GM13977 (cell line): Measurements from ENCODE around the gene RAB3GAP1.

ENCODE experiments used
- DNase-seq: peaks from one replicate; pipeline ENCODE4 v3.0.0; 2012; ENCODE audit warnings: low spot score
- CTCF ChIP-seq: IDR thresholded peaks from 2 replicates; pipeline ENCODE4 v1.5.1; 2012; ENCODE audit warnings: mild to moderate bottlenecking, control low read depth; ENCODE audit not compliant: insufficient read depth; ENCODE audit errors: extremely low read depth, missing control alignments
- in situ Hi-C: fragments of 300-500 bp; cut with MboI; formaldehyde crosslinking; loops from one replicate; pipeline ENCODE4 v1.12.0; 2022; ENCODE audit warnings: low sequenced_read_pairs, low pct_unique_long_range_greater_than_20kb, mixed read lengths, inconsistent platforms; ENCODE audit not compliant: unreplicated experiment

Gene RAB3GAP1

GRCh38 chr2:135124924-135125886, 73.1 kb downstream of the RAB3GAP1 start:
- in situ Hi-C loops: no loop called here
- no peak for TF ChIP-seq CTCF
- DNase-seq: no peak

GRCh38 chr2:135125940-135126339, 73.8 kb downstream of the RAB3GAP1 start:
- no peak for DNase-seq
- in situ Hi-C loops: no loop called here

DNA sequence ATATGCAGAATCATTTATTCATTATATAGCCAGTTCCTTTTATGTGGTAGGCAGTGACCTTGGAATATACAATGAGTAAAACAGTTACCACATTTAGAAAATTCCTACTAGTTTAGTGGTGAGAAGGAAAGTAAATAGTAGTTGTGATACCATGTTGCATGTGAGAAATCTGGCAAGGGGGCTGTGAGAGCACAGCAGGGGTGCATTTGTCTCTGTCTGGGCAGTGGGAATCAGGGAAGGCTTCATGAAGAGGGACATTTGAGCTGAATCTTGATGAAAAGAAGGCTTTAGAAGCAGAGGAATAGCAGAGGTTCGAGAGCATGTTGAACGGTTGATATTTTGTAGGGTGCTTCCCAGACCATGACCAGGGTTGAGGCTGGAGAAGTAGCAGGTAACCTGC, 78.7 kb downstream of the RAB3GAP1 start:
- no peak for TF ChIP-seq CTCF
- in situ Hi-C loops: no loop called here
- DNase-seq: no peak

More at GRCh38 chr2:135125940-135126339, 73.8 kb downstream of the RAB3GAP1 start:
- TF ChIP-seq CTCF: no peak

- no peak for DNase-seq
- in situ Hi-C loops: no loop called here
- TF ChIP-seq CTCF: no peak
Measured at GRCh38 chr2:135132314-135132713, 80.2 kb downstream of the RAB3GAP1 start.

DNA sequence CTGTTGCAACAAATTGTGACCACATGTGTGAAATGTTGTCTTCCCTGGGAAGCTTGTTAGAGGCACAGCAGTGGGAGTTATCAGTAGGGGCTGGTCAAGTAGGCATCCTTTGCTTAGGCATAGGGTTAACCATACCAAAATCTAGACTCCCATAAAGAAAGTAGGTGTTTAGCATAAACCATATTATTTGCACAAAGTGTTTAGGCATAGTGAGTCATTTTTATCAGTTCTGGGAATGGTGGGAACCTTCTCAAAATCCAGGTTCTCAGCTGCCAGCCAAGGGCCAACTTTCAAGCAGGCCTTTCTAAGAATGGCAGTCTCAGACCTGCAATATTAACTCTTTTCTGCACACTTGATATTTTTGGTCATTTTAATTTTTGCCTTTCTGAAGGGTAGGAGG, 88.5 kb downstream of the RAB3GAP1 start:
- DNase-seq: no peak
- in situ Hi-C loops: no loop called here
- TF ChIP-seq CTCF: no peak

DNA sequence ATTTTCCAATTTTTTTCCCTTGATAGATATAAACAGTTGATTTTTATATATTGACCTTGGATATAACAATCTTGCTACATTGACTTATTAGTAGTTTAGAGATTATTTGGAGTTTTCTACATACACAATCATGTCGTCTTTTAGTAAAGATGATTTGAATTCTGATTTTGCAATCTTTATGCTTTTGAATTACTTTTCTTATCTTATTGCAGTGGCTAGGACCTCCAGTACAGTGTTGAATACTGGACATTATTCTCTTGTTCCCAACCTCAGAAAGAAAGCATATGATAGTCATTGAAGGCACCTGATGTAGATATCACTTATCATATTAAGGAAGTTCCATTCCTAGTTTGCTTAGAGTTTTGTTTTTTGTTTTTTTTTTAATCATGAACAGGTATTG, 90.2 kb downstream of the RAB3GAP1 start:
- no peak for DNase-seq
- in situ Hi-C loops: no loop called here

More for the DNA sequence above, 90.2 kb downstream of the RAB3GAP1 start:
- TF ChIP-seq CTCF: no peak
